Measurements from ENCODE around the gene KRTAP4-7. TPM values are rescaled to one million over a fixed set of nuclear protein-coding genes. Genes with fewer than 3 reads are reported as not detected.

The KRTAP4-7 gene
- total and polyA plus RNA-seq, 3 donors from 2014 or later, result not detected

Other genes with a start within 250 kb of the KRTAP4-7 start
Only the 30 nearest of the 38 such genes appear.
- gene KRT23, start 146.5 kb upstream of the KRTAP4-7 start, total RNA-seq, result 10 to 100 TPM; 14.0 to 17.3 TPM
- 52.2 TPM for gene KRT23, start 146.5 kb upstream of the KRTAP4-7 start, polyA plus RNA-seq (ENCODE audit: insufficient read depth, low read depth, low replicate concordance)
- not detected for gene KRT39, start 117.2 kb upstream of the KRTAP4-7 start, total RNA-seq
- gene KRT39, start 117.2 kb upstream of the KRTAP4-7 start, polyA plus RNA-seq (ENCODE audit: insufficient read depth, low read depth, low replicate concordance), result not detected
- under 1 TPM in 1 of 2 donors, not detected in 1; 0.16 TPM for gene KRT40, start 99.8 kb upstream of the KRTAP4-7 start, total RNA-seq
- 0.45 TPM for gene KRT40, start 99.8 kb upstream of the KRTAP4-7 start, polyA plus RNA-seq (ENCODE audit: insufficient read depth, low read depth, low replicate concordance)
- gene KRTAP3-3, start 90.0 kb upstream of the KRTAP4-7 start, total RNA-seq, result not detected
- not detected for gene KRTAP3-3, start 90.0 kb upstream of the KRTAP4-7 start, polyA plus RNA-seq (ENCODE audit: insufficient read depth, low read depth, low replicate concordance)
- gene KRTAP3-2, start 84.2 kb upstream of the KRTAP4-7 start, total RNA-seq, result not detected
- not detected for gene KRTAP3-2, start 84.2 kb upstream of the KRTAP4-7 start, polyA plus RNA-seq (ENCODE audit: insufficient read depth, low read depth, low replicate concordance)
- gene KRTAP3-1, start 75.0 kb upstream of the KRTAP4-7 start, total RNA-seq, result not detected
- gene KRTAP3-1, start 75.0 kb upstream of the KRTAP4-7 start, polyA plus RNA-seq (ENCODE audit: insufficient read depth, low read depth, low replicate concordance), result not detected
- gene KRTAP1-5, start 56.9 kb upstream of the KRTAP4-7 start, total RNA-seq, result not detected
- not detected for gene KRTAP1-5, start 56.9 kb upstream of the KRTAP4-7 start, polyA plus RNA-seq (ENCODE audit: insufficient read depth, low read depth, low replicate concordance)
- not detected for gene KRTAP1-4, start 54.0 kb upstream of the KRTAP4-7 start, total RNA-seq
- not detected for gene KRTAP1-4, start 54.0 kb upstream of the KRTAP4-7 start, polyA plus RNA-seq (ENCODE audit: insufficient read depth, low read depth, low replicate concordance)
- not detected for gene KRTAP1-3, start 49.3 kb upstream of the KRTAP4-7 start, total RNA-seq
- gene KRTAP1-3, start 49.3 kb upstream of the KRTAP4-7 start, polyA plus RNA-seq (ENCODE audit: insufficient read depth, low read depth, low replicate concordance), result not detected
- not detected for gene KRTAP1-1, start 42.7 kb upstream of the KRTAP4-7 start, total RNA-seq
- gene KRTAP1-1, start 42.7 kb upstream of the KRTAP4-7 start, polyA plus RNA-seq (ENCODE audit: insufficient read depth, low read depth, low replicate concordance), result not detected
- not detected for gene KRTAP2-1, start 36.8 kb upstream of the KRTAP4-7 start, total RNA-seq
- gene KRTAP2-1, start 36.8 kb upstream of the KRTAP4-7 start, polyA plus RNA-seq (ENCODE audit: insufficient read depth, low read depth, low replicate concordance), result not detected
- gene KRTAP2-2, start 28.9 kb upstream of the KRTAP4-7 start, total RNA-seq, result not detected
- gene KRTAP2-2, start 28.9 kb upstream of the KRTAP4-7 start, polyA plus RNA-seq (ENCODE audit: insufficient read depth, low read depth, low replicate concordance), result not detected
- not detected for gene KRTAP2-3, start 24.0 kb upstream of the KRTAP4-7 start, total RNA-seq
- gene KRTAP2-3, start 24.0 kb upstream of the KRTAP4-7 start, polyA plus RNA-seq (ENCODE audit: insufficient read depth, low read depth, low replicate concordance), result not detected
- not detected for gene KRTAP2-4, start 18.3 kb upstream of the KRTAP4-7 start, total RNA-seq
- not detected for gene KRTAP2-4, start 18.3 kb upstream of the KRTAP4-7 start, polyA plus RNA-seq (ENCODE audit: insufficient read depth, low read depth, low replicate concordance)
- not detected for gene KRTAP4-8, start 14.0 kb downstream of the KRTAP4-7 start, total RNA-seq
- gene KRTAP4-8, start 14.0 kb downstream of the KRTAP4-7 start, polyA plus RNA-seq (ENCODE audit: insufficient read depth, low read depth, low replicate concordance), result not detected
- gene KRTAP4-16, start 18.1 kb downstream of the KRTAP4-7 start, total RNA-seq, result not detected
- not detected for gene KRTAP4-16, start 18.1 kb downstream of the KRTAP4-7 start, polyA plus RNA-seq (ENCODE audit: insufficient read depth, low read depth, low replicate concordance)
- not detected for gene KRTAP4-9, start 21.2 kb downstream of the KRTAP4-7 start, total RNA-seq
- gene KRTAP4-9, start 21.2 kb downstream of the KRTAP4-7 start, polyA plus RNA-seq (ENCODE audit: insufficient read depth, low read depth, low replicate concordance), result not detected
- gene KRTAP4-11, start 34.2 kb downstream of the KRTAP4-7 start, total RNA-seq, result not detected
- gene KRTAP4-11, start 34.2 kb downstream of the KRTAP4-7 start, polyA plus RNA-seq (ENCODE audit: insufficient read depth, low read depth, low replicate concordance), result not detected
- gene KRTAP4-12, start 40.0 kb downstream of the KRTAP4-7 start, total RNA-seq, result not detected
- gene KRTAP4-12, start 40.0 kb downstream of the KRTAP4-7 start, polyA plus RNA-seq (ENCODE audit: insufficient read depth, low read depth, low replicate concordance), result not detected
- gene KRTAP4-6, start 56.4 kb downstream of the KRTAP4-7 start, total RNA-seq, result not detected
- not detected for gene KRTAP4-6, start 56.4 kb downstream of the KRTAP4-7 start, polyA plus RNA-seq (ENCODE audit: insufficient read depth, low read depth, low replicate concordance)
- gene KRTAP4-5, start 65.7 kb downstream of the KRTAP4-7 start, total RNA-seq, result not detected
- gene KRTAP4-5, start 65.7 kb downstream of the KRTAP4-7 start, polyA plus RNA-seq (ENCODE audit: insufficient read depth, low read depth, low replicate concordance), result not detected
- not detected for gene KRTAP4-4, start 76.6 kb downstream of the KRTAP4-7 start, total RNA-seq
- not detected for gene KRTAP4-4, start 76.6 kb downstream of the KRTAP4-7 start, polyA plus RNA-seq (ENCODE audit: insufficient read depth, low read depth, low replicate concordance)
- not detected for gene KRTAP4-3, start 84.1 kb downstream of the KRTAP4-7 start, total RNA-seq
- not detected for gene KRTAP4-3, start 84.1 kb downstream of the KRTAP4-7 start, polyA plus RNA-seq (ENCODE audit: insufficient read depth, low read depth, low replicate concordance)
- gene KRTAP4-2, start 94.1 kb downstream of the KRTAP4-7 start, total RNA-seq, result not detected
- not detected for gene KRTAP4-2, start 94.1 kb downstream of the KRTAP4-7 start, polyA plus RNA-seq (ENCODE audit: insufficient read depth, low read depth, low replicate concordance)
- gene KRTAP4-1, start 100.8 kb downstream of the KRTAP4-7 start, total RNA-seq, result not detected
- not detected for gene KRTAP4-1, start 100.8 kb downstream of the KRTAP4-7 start, polyA plus RNA-seq (ENCODE audit: insufficient read depth, low read depth, low replicate concordance)
- gene KRTAP9-1, start 105.7 kb downstream of the KRTAP4-7 start, total RNA-seq, result not detected
- gene KRTAP9-1, start 105.7 kb downstream of the KRTAP4-7 start, polyA plus RNA-seq (ENCODE audit: insufficient read depth, low read depth, low replicate concordance), result not detected
- not detected for gene KRTAP9-2, start 142.5 kb downstream of the KRTAP4-7 start, total RNA-seq
- not detected for gene KRTAP9-2, start 142.5 kb downstream of the KRTAP4-7 start, polyA plus RNA-seq (ENCODE audit: insufficient read depth, low read depth, low replicate concordance)
- not detected for gene KRTAP9-3, start 148.3 kb downstream of the KRTAP4-7 start, total RNA-seq
- not detected for gene KRTAP9-3, start 148.3 kb downstream of the KRTAP4-7 start, polyA plus RNA-seq (ENCODE audit: insufficient read depth, low read depth, low replicate concordance)
- not detected for gene KRTAP9-8, start 153.8 kb downstream of the KRTAP4-7 start, total RNA-seq
- not detected for gene KRTAP9-8, start 153.8 kb downstream of the KRTAP4-7 start, polyA plus RNA-seq (ENCODE audit: insufficient read depth, low read depth, low replicate concordance)
- gene KRTAP9-4, start 165.5 kb downstream of the KRTAP4-7 start, total RNA-seq, result not detected
- gene KRTAP9-4, start 165.5 kb downstream of the KRTAP4-7 start, polyA plus RNA-seq (ENCODE audit: insufficient read depth, low read depth, low replicate concordance), result not detected

Data from testis (tissue), 3 donors.